G401 (cell line): ENCODE results near the gene CACNA1B. TPM values are rescaled to one million over a fixed set of nuclear protein-coding genes. Genes with fewer than 3 reads are reported as not detected.
"Not testable (repeated sequence)": the region's sequence is repeated elsewhere in the genome, so short reads cannot be mapped to it uniquely, and the experiment has no call there.

ENCODE experiments used
- DNase-seq: peaks from one replicate; pipeline ENCODE4 v3.0.0-alpha.2; 2015; ENCODE audit warnings: low spot score
- in situ Hi-C: cut with HindIII; loops from 2 replicates; pipeline ENCODE4 v1.10.0; 2016; ENCODE audit warnings: low sequenced_read_pairs, mixed read lengths
- total RNA-seq: library from RNA; depleted of rRNA; stranded (reverse); fragments of >200 nt; shearing (Covaris generic); gene quantifications from 2 replicates; pipeline ENCODE4 v1.2.3, GENCODE V29; 2014

The CACNA1B gene
- total RNA-seq, 1 experiment from 2014 or later: 1.8 TPM

- DNase-seq: no peak
Measured at GRCh38 chr9:138003485-138004190, 126.1 kb downstream of the CACNA1B start.

GRCh38 chr9:138006576-138007233 is 129.1 kb downstream of the CACNA1B start:
- DNase-seq: no peak

More at GRCh38 chr9:138003485-138004190, 126.1 kb downstream of the CACNA1B start:
- in situ Hi-C loops: no loop called here

GRCh38 chr9:138007566-138007917 is 130.0 kb downstream of the CACNA1B start:
- in situ Hi-C loops: no loop called here

More at GRCh38 chr9:138006576-138007233, 129.1 kb downstream of the CACNA1B start:
- in situ Hi-C loops: no loop called here

GRCh38 chr9:138007918-138008841 is 130.6 kb downstream of the CACNA1B start:
- no peak for DNase-seq
- in situ Hi-C loops: no loop called here

More at GRCh38 chr9:138007566-138007917, 130.0 kb downstream of the CACNA1B start:
- no peak for DNase-seq

- DNase-seq: no peak
Measured at GRCh38 chr9:138009016-138009802, 131.6 kb downstream of the CACNA1B start.

GRCh38 chr9:138009803-138010690 is 132.5 kb downstream of the CACNA1B start:
- peak; percentile 47 for DNase-seq
- in situ Hi-C loops: no loop called here

More at GRCh38 chr9:138009016-138009802, 131.6 kb downstream of the CACNA1B start:
- in situ Hi-C loops: no loop called here

- in situ Hi-C loops: no loop called here
- DNase-seq: no peak
Measured at GRCh38 chr9:138010861-138011260, 133.3 kb downstream of the CACNA1B start.

GRCh38 chr9:138011951-138012500 is 134.4 kb downstream of the CACNA1B start:
- in situ Hi-C loops: no loop called here
- DNase-seq: no peak

GRCh38 chr9:138013273-138013672 is 135.7 kb downstream of the CACNA1B start:
- in situ Hi-C loops: no loop called here
- DNase-seq: no peak

GRCh38 chr9:138013836-138014562 is 136.4 kb downstream of the CACNA1B start:
- in situ Hi-C loops: no loop called here
- no peak for DNase-seq

GRCh38 chr9:138014563-138014945 is 137.0 kb downstream of the CACNA1B start:
- in situ Hi-C loops: no loop called here
- no peak for DNase-seq

- DNase-seq: no peak
- in situ Hi-C loops: no loop called here
Measured at GRCh38 chr9:138015021-138015829, 137.6 kb downstream of the CACNA1B start.

GRCh38 chr9:138016406-138017187 is 139.0 kb downstream of the CACNA1B start:
- in situ Hi-C loops: no loop called here
- no peak for DNase-seq

- in situ Hi-C loops: no loop called here
Measured at GRCh38 chr9:138017200-138017599, 139.6 kb downstream of the CACNA1B start.

GRCh38 chr9:138019514-138019913 is 141.9 kb downstream of the CACNA1B start:
- in situ Hi-C loops: not testable (repeated sequence)

More at GRCh38 chr9:138017200-138017599, 139.6 kb downstream of the CACNA1B start:
- DNase-seq: no peak

More at GRCh38 chr9:138019514-138019913, 141.9 kb downstream of the CACNA1B start:
- DNase-seq: not testable (repeated sequence)
